GM21737 (cell line): ENCODE results near the gene TSPAN16.

Experiments used
- ATAC-seq: cut with Tn5 transposase; IDR thresholded peaks from one replicate; pipeline ENCODE4 v1.9.1; 2021; ENCODE audit warnings: mild to moderate bottlenecking, moderate library complexity; ENCODE audit not compliant: unreplicated experiment

TSPAN16 gene

GRCh38 chr19:11295665-11296245 lies at the start of gene TSPAN16:
TSPAN16 (plus strand) TSS chr19:11296160; CDS start chr19:11296298, 138 bp downstream.
- ATAC-seq = no peak

GRCh38 chr19:11246941-11247340 lies 49.0 kb upstream of the TSPAN16 start:
- no peak for ATAC-seq

GRCh38 chr19:11247391-11247790 lies 48.6 kb upstream of the TSPAN16 start:
- ATAC-seq = no peak

GRCh38 chr19:11247934-11248333 lies 48.0 kb upstream of the TSPAN16 start:
- no peak for ATAC-seq

- ATAC-seq = no peak
Measured at GRCh38 chr19:11248852-11249251, 47.1 kb upstream of the TSPAN16 start.

- no peak for ATAC-seq
Measured at GRCh38 chr19:11251217-11251616, 44.7 kb upstream of the TSPAN16 start.

GRCh38 chr19:11251650-11252314 lies 44.2 kb upstream of the TSPAN16 start:
- no peak for ATAC-seq

GRCh38 chr19:11252665-11253355 lies 43.1 kb upstream of the TSPAN16 start:
- ATAC-seq = no peak

GRCh38 chr19:11254666-11255065 lies 41.3 kb upstream of the TSPAN16 start:
- no peak for ATAC-seq

GRCh38 chr19:11256189-11256588 lies 39.8 kb upstream of the TSPAN16 start:
- no peak for ATAC-seq

- no peak for ATAC-seq
Measured at GRCh38 chr19:11257846-11258380, 38.0 kb upstream of the TSPAN16 start.

GRCh38 chr19:11260996-11261395 lies 35.0 kb upstream of the TSPAN16 start:
- ATAC-seq = no peak

GRCh38 chr19:11261431-11261970 lies 34.5 kb upstream of the TSPAN16 start:
- no peak for ATAC-seq

- ATAC-seq = no peak
Measured at GRCh38 chr19:11261971-11262839, 33.8 kb upstream of the TSPAN16 start, which contains the start of gene DOCK6. DOCK6 (minus strand) TSS chr19:11262524; CDS start chr19:11262440, 84 bp downstream.

GRCh38 chr19:11263726-11264125 lies 32.2 kb upstream of the TSPAN16 start:
- no peak for ATAC-seq

- no peak for ATAC-seq
Measured at GRCh38 chr19:11264452-11265176, 31.3 kb upstream of the TSPAN16 start.

- ATAC-seq = no peak
Measured at GRCh38 chr19:11265177-11265784, 30.7 kb upstream of the TSPAN16 start.

- no peak for ATAC-seq
Measured at GRCh38 chr19:11265785-11266236, 30.1 kb upstream of the TSPAN16 start.

GRCh38 chr19:11267316-11268085 lies 28.5 kb upstream of the TSPAN16 start:
- no peak for ATAC-seq
